Activated CD4-positive, CD25-positive, alpha-beta regulatory T cell (primary cell): Measurements from ENCODE around the gene CDH4.

ENCODE experiments used
- DNase-seq, 4 experiments: peaks; one replicate each; lab custom pipeline; 2025; lab: John Stamatoyannopoulos, UW

Gene CDH4

DNA sequence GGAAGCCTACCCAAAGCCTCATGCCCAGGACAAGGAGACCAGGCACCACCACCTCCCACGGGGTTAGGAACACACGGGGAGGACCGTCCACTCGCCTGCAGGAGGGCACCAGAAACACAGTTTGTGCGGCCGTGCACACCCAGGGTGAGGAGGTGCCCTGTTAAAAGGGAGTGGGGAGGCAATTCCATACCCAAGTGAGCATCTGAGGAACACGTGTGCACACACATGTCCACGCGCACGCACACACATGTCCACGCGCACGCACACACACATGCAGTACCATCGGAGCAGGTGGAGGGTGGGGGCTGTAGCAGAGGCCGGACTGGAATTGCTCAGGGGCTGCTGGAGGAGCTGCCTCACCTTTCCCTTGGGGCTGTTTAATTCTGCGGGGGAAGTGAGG lies 554.3 kb downstream of the CDH4 start:
- no peak for DNase-seq

DNA sequence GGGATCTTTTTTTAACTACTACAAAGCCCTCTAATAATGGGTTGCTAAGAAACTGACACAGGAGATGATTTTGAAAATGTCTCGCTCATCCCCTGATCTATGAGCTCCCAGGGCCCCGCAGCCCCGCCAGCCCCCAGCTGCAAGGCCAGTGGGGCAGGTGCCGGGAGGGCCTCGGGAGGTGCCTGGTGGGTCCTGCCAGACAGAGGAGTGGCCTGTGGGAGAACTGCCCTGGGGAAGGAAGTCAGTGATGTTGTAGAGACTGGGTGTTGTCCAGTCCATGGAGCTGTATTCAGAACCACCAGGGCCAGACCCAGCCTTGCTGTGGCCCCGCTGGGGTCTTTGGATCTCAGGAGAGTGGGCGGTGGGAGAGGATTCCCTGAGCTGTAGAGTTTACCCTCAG lies 554.9 kb downstream of the CDH4 start:
- no peak for DNase-seq

- DNase-seq, result no peak
Measured at GRCh38 chr20:61807471-61808160, 555.6 kb downstream of the CDH4 start.

GRCh38 chr20:61808447-61808846 lies 556.4 kb downstream of the CDH4 start:
- DNase-seq, result no peak

DNA sequence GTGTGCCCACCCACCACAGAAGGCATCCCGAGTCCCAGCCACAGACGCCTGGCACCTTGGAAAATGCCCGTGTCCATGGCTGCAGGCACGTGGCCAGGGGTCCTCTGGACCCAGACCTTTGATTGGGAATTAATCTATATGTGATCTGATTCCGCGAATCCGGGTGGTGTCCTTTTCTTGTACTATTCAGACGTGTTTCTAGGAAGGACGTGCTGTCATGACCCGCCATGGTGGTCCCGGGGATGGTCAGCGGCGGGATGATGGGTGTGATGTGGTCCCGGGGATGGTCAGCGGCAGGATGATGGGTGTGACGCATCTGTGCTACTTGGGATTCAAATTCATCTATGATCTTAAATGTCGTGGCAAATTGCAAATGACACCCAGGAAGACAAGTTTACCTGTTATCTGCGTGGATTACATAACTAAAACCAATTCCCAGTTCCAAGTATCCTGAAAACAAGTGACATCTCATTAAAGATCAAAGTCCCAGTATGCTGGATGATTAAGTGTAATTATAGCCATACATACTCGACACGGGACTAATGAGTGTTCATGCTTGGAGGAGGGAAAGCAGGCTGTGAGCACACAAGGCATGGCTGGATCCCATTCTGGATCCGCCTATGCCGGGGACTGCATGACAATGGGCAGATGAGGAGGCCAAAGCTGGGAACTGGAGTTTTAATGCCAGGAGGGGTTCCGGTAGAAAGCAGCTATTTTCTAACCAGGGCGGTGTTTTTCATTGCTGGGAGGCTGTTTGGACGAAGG lies 557.1 kb downstream of the CDH4 start:
- no peak for DNase-seq

- no peak for DNase-seq
Measured at GRCh38 chr20:61810066-61810737, 558.1 kb downstream of the CDH4 start.

GRCh38 chr20:61810738-61811135 lies 558.7 kb downstream of the CDH4 start:
- no peak for DNase-seq

DNA sequence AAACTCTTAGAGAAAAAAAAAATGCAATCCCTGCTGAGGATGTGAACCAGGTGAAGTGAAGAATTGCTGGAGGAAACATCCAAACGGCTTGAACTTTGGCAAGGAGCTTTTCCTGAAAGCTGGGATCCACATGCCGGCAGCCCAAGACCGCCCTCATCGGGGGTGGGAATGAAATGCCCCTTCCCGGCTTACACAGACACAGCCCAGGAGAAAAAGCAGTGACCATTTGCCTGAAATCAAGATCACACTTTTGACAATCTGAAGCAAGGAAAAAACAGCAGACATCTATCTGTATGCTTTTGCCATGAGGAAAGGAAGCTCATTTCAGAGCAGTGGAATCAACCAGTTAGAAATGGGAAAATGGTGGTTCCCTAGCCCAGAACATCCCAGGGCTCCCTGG lies 559.1 kb downstream of the CDH4 start:
- DNase-seq, result no peak

GRCh38 chr20:61812121-61812844 lies 560.2 kb downstream of the CDH4 start:
- no peak for DNase-seq

DNA sequence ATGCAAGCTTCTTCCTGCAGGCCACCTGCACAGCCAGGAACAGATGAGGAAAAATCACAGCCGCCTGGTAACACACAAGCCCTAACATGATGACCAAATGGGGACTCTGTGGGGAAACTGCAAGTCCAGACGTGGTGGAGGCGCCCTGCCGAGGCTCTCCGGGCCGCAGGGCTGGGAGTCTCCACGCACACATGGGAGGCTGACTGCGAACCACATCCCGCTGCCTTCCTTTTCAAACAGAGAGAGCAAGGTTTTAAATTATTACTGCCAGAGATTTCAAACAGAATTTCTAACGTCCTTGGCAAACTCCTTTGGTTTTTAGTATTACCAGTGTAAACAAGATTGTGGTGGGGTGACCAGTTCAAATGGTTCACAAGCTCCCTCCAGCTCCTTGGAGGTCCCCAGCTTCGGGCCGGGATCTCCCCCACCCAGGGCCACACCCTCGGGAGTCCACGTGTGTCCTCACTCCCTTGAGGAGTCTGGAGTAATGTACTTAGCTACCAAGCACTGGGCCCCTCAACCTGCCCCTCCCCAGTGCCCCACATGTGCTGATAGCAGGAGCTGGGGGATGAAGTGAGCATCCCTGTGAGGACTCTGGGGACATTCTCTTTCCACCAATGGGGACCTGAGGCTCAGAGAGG lies 560.9 kb downstream of the CDH4 start:
- DNase-seq, result no peak

GRCh38 chr20:61813791-61814190 lies 561.7 kb downstream of the CDH4 start:
- DNase-seq, result no peak

DNA sequence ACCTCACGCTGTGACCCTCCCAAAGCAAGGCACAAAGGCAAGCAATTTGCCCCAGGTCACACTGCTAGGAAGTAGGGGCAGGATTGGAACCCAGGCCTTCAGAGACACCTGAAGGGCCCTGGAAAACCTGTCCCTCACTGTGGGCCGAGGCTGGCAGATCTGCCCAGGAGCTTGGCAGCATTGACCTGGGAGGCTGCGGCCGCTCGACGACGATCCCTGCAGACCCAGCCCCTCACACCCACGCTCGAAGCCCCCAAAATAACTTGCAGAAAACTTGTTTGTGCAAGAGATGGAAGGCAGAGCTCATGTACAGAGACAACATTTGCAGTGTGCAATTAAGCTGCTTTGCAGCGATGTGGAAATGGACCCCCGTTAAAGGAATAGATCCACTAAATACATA lies 562.2 kb downstream of the CDH4 start:
- no peak for DNase-seq

GRCh38 chr20:61814726-61815125 lies 562.7 kb downstream of the CDH4 start:
- DNase-seq, result no peak

GRCh38 chr20:61815176-61815575 lies 563.1 kb downstream of the CDH4 start:
- DNase-seq, result no peak

DNA sequence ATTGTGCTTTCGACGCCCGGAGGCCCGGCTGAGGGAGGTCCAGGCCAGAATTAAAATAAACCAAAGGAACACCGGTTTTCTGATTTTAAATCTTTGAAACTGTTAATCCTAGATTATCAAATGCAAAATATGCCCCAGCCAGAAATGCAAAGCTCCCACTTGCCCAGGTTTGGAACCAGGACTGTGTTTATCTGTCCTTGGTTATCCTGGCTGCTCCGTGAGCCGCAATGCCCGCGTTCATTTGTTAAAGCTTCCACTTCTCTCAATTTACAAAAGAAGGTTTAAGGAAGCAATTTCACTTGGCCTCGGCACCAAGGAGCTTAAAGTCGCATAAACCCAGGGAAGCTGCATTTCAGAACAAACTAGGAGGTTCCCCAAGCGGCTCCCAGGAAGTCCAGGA lies 563.6 kb downstream of the CDH4 start:
- DNase-seq, result no peak

DNA sequence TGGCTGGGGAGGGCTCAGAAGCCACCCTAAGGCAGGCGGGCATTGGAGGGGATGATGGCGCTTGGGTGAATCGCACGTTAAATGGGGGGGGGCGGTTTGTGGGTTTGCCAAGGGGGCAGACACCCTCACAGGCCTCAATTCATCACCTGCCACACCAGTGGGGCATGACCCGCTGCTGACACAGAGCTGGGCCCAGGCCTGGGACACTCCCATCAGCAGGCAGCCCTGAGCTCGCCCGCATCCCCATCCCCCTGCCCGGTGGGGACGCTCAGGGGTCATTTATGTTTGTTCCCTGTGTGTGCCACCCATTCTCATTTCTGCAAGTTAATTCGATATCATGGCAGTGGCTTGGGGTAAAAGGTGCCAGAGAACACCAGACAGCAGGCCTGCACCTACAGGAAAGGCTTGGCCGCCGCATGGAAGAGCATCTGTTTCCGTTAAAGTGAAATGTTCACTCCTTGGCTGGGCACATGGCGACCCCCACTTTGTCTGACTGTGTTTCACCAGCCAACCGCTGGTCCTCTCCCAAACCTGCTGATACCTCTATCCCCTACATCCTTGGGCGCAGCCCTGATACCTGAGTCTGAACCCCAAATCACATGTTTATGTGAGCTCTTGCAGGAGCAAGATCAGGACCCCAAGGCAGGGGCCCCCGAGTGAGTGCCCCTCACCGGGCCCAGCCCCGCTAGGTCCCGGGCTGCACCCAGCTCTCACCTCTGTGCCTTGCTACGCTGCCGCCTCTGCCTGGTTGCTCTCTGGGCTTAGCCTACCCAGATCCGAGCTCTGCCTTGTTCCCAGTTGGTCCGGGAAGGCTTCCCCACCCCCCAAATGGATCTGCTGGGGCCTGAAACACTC lies 564.8 kb downstream of the CDH4 start:
- no peak for DNase-seq

DNA sequence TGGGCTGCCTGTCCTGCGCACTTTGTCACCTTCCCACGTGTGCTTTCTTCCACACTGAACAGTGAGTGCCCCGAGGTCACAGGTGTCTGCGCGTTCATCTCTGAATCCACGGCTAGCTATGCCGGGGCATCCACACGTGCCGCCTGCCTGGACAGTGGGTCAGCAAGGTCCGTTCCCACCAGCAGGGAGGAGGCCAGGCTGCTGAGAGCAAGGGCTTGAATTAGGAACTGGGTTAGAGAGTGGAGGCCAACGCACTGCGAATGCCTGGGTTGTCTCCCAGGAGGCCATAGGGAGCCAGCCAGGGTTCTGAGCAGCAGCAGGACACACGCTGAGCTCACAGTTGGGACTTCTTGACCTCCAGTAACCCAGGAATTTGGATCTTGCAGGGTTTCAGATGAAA lies 565.5 kb downstream of the CDH4 start:
- DNase-seq, result no peak

- no peak for DNase-seq
Measured at GRCh38 chr20:61818746-61819573, 566.9 kb downstream of the CDH4 start.

DNA sequence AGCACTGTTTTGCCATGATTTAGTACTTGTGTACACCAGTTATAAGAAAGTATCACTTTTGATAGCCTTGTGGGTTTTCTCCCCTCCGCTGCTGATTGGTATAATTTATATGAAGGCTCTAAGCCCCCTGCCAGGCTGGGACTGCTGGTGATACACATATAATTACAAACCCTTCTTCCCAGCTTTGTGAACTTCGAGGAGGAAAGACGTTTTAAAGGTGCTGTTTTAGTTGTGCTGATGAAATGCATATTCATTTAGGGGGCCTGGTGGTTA lies 567.4 kb downstream of the CDH4 start:
- DNase-seq, result no peak
